Measurements from ENCODE around the gene PDE3A.

PDE3A gene

DNA sequence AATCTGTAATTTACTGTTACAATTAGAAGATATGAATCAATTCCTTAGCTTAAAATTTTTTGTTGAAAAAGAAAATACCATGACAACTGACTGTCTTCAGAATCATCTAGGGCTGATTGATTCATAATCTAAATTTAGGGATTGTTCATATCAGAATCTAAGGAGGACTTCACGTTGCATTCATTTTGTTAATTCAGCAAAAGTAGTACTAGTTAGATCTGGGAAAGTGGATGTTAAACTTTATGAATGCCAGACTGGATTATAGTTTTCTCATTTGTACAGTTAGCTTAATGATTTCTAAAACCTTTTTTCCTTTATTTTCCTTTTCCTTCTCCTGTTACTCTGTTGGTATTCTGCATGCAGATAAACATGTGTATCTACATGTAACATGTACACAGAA is 135.5 kb downstream of the PDE3A start:
- no peaks in the 10 kb centered on the region for H3K9me3 ChIP-seq (replicated peaks; ENCODE audit: insufficient read depth, low read length)
- no peaks in the 10 kb centered on the region for H3K27me3 ChIP-seq (replicated peaks; ENCODE audit: insufficient read depth, low read length)
- H3K36me3 ChIP-seq (replicated peaks; ENCODE audit: insufficient read depth, low read length): no peaks in the 10 kb centered on the region
- no peak overlapping the region for H3K4me3 ChIP-seq (ENCODE audit: low read length)
- H3K9me2 ChIP-seq (replicated peaks; ENCODE audit: insufficient read depth, low read length): no peaks in the 10 kb centered on the region
- no peak overlapping the region for H2AFZ ChIP-seq (ENCODE audit: low read length)
- DNase-seq: no peak
- H3K27ac ChIP-seq (ENCODE audit: low read length): no peak overlapping the region
- no peak overlapping the region for H3K4me2 ChIP-seq (ENCODE audit: low read depth, low read length)
- TF ChIP-seq, protein P1, sequence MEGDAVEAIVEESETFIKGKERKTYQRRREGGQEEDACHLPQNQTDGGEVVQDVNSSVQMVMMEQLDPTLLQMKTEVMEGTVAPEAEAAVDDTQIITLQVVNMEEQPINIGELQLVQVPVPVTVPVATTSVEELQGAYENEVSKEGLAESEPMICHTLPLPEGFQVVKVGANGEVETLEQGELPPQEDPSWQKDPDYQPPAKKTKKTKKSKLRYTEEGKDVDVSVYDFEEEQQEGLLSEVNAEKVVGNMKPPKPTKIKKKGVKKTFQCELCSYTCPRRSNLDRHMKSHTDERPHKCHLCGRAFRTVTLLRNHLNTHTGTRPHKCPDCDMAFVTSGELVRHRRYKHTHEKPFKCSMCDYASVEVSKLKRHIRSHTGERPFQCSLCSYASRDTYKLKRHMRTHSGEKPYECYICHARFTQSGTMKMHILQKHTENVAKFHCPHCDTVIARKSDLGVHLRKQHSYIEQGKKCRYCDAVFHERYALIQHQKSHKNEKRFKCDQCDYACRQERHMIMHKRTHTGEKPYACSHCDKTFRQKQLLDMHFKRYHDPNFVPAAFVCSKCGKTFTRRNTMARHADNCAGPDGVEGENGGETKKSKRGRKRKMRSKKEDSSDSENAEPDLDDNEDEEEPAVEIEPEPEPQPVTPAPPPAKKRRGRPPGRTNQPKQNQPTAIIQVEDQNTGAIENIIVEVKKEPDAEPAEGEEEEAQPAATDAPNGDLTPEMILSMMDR (IDR thresholded peaks at IDR 0.05; ENCODE audit: low read length): no peak
- TF ChIP-seq EZH2 (optimal IDR thresholded peaks at IDR 0.05; ENCODE audit: low read depth, low read length) (no peak), EZH2phosphoT487 (IDR thresholded peaks at IDR 0.05; ENCODE audit: low read length) (no peak)
- H3K9ac ChIP-seq (ENCODE audit: low read length): no peak overlapping the region
- no peaks in the 10 kb centered on the region for H4K20me1 ChIP-seq (ENCODE audit: insufficient read depth, low read length)
- no peaks in the 10 kb centered on the region for H3K79me2 ChIP-seq (ENCODE audit: low read length)
- no peaks in the 10 kb centered on the region for H3F3A ChIP-seq (ENCODE audit: insufficient read depth, low read length)
- H3K4me1 ChIP-seq (ENCODE audit: low read length): no peaks in the 10 kb centered on the region

DNA sequence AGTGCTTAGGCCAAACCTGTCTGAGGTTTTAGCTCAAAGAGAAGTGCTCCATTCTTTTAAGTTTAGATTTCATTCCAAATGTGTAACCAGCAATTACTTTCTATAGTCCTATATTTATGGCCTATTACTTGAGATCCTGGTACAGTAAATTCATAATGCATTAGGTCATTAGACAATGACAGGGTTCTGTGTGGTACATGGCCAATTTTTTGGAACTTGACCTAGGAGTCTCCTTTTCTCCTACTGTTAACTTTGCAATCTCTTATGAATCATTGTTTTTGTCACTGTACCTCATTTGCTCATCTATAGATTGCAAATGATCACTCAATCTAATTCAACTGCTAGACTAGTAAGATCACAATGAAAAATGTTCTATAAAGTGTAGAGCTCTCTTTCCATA is 136.7 kb downstream of the PDE3A start:
- no peaks in the 10 kb centered on the region for H3K9me3 ChIP-seq (replicated peaks; ENCODE audit: insufficient read depth, low read length)
- H4K20me1 ChIP-seq (ENCODE audit: insufficient read depth, low read length): no peaks in the 10 kb centered on the region
- no peak overlapping the region for H3K4me2 ChIP-seq (ENCODE audit: low read depth, low read length)
- no peaks in the 10 kb centered on the region for H3K9me2 ChIP-seq (replicated peaks; ENCODE audit: insufficient read depth, low read length)
- no peak overlapping the region for H3K9ac ChIP-seq (ENCODE audit: low read length)
- no peaks in the 10 kb centered on the region for H3F3A ChIP-seq (ENCODE audit: insufficient read depth, low read length)
- H3K4me1 ChIP-seq (ENCODE audit: low read length): no peaks in the 10 kb centered on the region
- TF ChIP-seq EZH2phosphoT487 (IDR thresholded peaks at IDR 0.05; ENCODE audit: low read length) (no peak), EZH2 (optimal IDR thresholded peaks at IDR 0.05; ENCODE audit: low read depth, low read length) (no peak)
- TF ChIP-seq, protein P1 (IDR thresholded peaks at IDR 0.05; ENCODE audit: low read length): no peak
- H2AFZ ChIP-seq (ENCODE audit: low read length): no peak overlapping the region
- no peaks in the 10 kb centered on the region for H3K79me2 ChIP-seq (ENCODE audit: low read length)
- DNase-seq: no peak
- no peak overlapping the region for H3K4me3 ChIP-seq (ENCODE audit: low read length)
- H3K36me3 ChIP-seq (replicated peaks; ENCODE audit: insufficient read depth, low read length): no peaks in the 10 kb centered on the region
- no peak overlapping the region for H3K27ac ChIP-seq (ENCODE audit: low read length)
- H3K27me3 ChIP-seq (replicated peaks; ENCODE audit: insufficient read depth, low read length): no peaks in the 10 kb centered on the region

DNA sequence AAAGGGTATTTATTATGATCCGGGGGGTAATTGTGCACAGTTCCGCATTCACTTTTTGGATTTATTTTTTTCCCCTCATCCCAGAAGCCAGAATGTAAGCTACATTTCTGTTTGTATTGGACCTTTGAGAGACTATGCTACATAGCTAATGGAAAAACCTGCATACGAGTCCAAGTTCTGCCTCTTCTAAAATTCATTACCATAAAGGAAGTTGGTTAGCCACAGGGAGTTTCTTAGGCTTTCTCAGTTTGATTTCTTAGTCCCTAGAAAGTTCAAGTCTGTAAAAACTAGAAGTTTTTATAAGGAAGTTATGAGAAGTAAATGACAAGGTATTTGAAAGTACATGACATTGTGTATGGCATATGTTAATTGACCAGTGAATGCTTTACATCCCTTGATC is 138.7 kb downstream of the PDE3A start:
- no peaks in the 10 kb centered on the region for H3K4me1 ChIP-seq (ENCODE audit: low read length)
- no peak overlapping the region for H3K27ac ChIP-seq (ENCODE audit: low read length)
- no peaks in the 10 kb centered on the region for H3K79me2 ChIP-seq (ENCODE audit: low read length)
- H4K20me1 ChIP-seq (ENCODE audit: insufficient read depth, low read length): no peaks in the 10 kb centered on the region
- H3K9me2 ChIP-seq (replicated peaks; ENCODE audit: insufficient read depth, low read length): no peaks in the 10 kb centered on the region
- H3K4me2 ChIP-seq (ENCODE audit: low read depth, low read length): no peak overlapping the region
- H3K4me3 ChIP-seq (ENCODE audit: low read length): no peak overlapping the region
- H3K27me3 ChIP-seq (replicated peaks; ENCODE audit: insufficient read depth, low read length): no peaks in the 10 kb centered on the region
- no peaks in the 10 kb centered on the region for H3K36me3 ChIP-seq (replicated peaks; ENCODE audit: insufficient read depth, low read length)
- H3K9ac ChIP-seq (ENCODE audit: low read length): no peak overlapping the region
- no peak overlapping the region for H2AFZ ChIP-seq (ENCODE audit: low read length)
- no peaks in the 10 kb centered on the region for H3F3A ChIP-seq (ENCODE audit: insufficient read depth, low read length)
- TF ChIP-seq EZH2phosphoT487 (IDR thresholded peaks at IDR 0.05; ENCODE audit: low read length): no peak
- TF ChIP-seq, protein P1 (IDR thresholded peaks at IDR 0.05; ENCODE audit: low read length): no peak
- TF ChIP-seq EZH2 (optimal IDR thresholded peaks at IDR 0.05; ENCODE audit: low read depth, low read length): no peak
- DNase-seq: peak; percentile 45
- H3K9me3 ChIP-seq (replicated peaks; ENCODE audit: insufficient read depth, low read length): no peaks in the 10 kb centered on the region
